Measurements from ENCODE around the gene KCNJ4. TPM values are rescaled to one million over a fixed set of nuclear protein-coding genes. Genes with fewer than 3 reads are reported as not detected.

KCNJ4 gene
- total RNA-seq, 1 experiment from 2014 or later, result 0.18 TPM

- Histone ChIP-seq H3K4me3 (ENCODE audit: low read depth in 2 of 2, low read length in 2 of 2) (no peak overlapping the region), H3K27ac (ENCODE audit: low read length) (no peak overlapping the region), H3K9me3 (ENCODE audit: control insufficient read depth, insufficient read depth, low read depth, low read length) (no peaks in the 10 kb centered on the region), H3K4me1 (ENCODE audit: control insufficient read depth, insufficient read depth, low read length) (no peaks in the 10 kb centered on the region), H3K27me3 (ENCODE audit: control insufficient read depth, insufficient read depth, low read length) (no peaks in the 10 kb centered on the region), H3K36me3 (ENCODE audit: control insufficient read depth, insufficient read depth, low read length) (no peaks in the 10 kb centered on the region)
- no peak for DNase-seq (ENCODE audit: low read depth, low spot score)
- BruUV-seq (replicated peaks), result no TSS peak
- POLR2A ChIA-PET, result interaction anchor here (0.5 kb wide), 1 partner anchor 9 kb away, joined by 5 read pairs; no protein-coding TSS in a partner anchor
- peak; percentile 55; the same call in 1 of the 2 replicates for ATAC-seq
- in situ Hi-C loops (cut with HindIII; ENCODE audit: low pct_unique_long_range_greater_than_20kb, low sequenced_read_pairs), result no loop called here
- no peak for TF ChIP-seq POLR2AphosphoS5 (IDR thresholded peaks at IDR 0.05; ENCODE audit: low read depth, low read length)
- TF ChIP-seq, protein P1, sequence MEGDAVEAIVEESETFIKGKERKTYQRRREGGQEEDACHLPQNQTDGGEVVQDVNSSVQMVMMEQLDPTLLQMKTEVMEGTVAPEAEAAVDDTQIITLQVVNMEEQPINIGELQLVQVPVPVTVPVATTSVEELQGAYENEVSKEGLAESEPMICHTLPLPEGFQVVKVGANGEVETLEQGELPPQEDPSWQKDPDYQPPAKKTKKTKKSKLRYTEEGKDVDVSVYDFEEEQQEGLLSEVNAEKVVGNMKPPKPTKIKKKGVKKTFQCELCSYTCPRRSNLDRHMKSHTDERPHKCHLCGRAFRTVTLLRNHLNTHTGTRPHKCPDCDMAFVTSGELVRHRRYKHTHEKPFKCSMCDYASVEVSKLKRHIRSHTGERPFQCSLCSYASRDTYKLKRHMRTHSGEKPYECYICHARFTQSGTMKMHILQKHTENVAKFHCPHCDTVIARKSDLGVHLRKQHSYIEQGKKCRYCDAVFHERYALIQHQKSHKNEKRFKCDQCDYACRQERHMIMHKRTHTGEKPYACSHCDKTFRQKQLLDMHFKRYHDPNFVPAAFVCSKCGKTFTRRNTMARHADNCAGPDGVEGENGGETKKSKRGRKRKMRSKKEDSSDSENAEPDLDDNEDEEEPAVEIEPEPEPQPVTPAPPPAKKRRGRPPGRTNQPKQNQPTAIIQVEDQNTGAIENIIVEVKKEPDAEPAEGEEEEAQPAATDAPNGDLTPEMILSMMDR (IDR thresholded peaks at IDR 0.05), result no peak
- TF ChIP-seq SIN3A (IDR thresholded peaks at IDR 0.05; ENCODE audit: borderline replicate concordance, insufficient read depth, low read depth, low read length), result no peak
- TF ChIP-seq, protein P2, sequence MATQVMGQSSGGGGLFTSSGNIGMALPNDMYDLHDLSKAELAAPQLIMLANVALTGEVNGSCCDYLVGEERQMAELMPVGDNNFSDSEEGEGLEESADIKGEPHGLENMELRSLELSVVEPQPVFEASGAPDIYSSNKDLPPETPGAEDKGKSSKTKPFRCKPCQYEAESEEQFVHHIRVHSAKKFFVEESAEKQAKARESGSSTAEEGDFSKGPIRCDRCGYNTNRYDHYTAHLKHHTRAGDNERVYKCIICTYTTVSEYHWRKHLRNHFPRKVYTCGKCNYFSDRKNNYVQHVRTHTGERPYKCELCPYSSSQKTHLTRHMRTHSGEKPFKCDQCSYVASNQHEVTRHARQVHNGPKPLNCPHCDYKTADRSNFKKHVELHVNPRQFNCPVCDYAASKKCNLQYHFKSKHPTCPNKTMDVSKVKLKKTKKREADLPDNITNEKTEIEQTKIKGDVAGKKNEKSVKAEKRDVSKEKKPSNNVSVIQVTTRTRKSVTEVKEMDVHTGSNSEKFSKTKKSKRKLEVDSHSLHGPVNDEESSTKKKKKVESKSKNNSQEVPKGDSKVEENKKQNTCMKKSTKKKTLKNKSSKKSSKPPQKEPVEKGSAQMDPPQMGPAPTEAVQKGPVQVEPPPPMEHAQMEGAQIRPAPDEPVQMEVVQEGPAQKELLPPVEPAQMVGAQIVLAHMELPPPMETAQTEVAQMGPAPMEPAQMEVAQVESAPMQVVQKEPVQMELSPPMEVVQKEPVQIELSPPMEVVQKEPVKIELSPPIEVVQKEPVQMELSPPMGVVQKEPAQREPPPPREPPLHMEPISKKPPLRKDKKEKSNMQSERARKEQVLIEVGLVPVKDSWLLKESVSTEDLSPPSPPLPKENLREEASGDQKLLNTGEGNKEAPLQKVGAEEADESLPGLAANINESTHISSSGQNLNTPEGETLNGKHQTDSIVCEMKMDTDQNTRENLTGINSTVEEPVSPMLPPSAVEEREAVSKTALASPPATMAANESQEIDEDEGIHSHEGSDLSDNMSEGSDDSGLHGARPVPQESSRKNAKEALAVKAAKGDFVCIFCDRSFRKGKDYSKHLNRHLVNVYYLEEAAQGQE (IDR thresholded peaks at IDR 0.05; ENCODE audit: insufficient read depth in 1 of 2, low read depth in 2 of 2, low read length in 1 of 2), result no peak
- no peak for TF ChIP-seq TCF7L2 (IDR thresholded peaks at IDR 0.05; ENCODE audit: low read depth, low read length)
- intact Hi-C loops (cut with micrococcal nuclease; ENCODE audit: unreplicated experiment), result no loop called here
- CTCF ChIA-PET, result no interaction called here
These were observed 5.9 kb downstream of the KCNJ4 start for GRCh38 chr22:38448945-38449745.

GRCh38 chr22:38446018-38446601, 8.9 kb downstream of the KCNJ4 start:
- no peaks in the 10 kb centered on the region for H3K4me1 ChIP-seq (ENCODE audit: control insufficient read depth, insufficient read depth, low read length)
- ChIA-PET CTCF (no interaction called here), POLR2A (no interaction called here)
- H3K27me3 ChIP-seq (ENCODE audit: control insufficient read depth, insufficient read depth, low read length), result no peaks in the 10 kb centered on the region
- BruUV-seq (replicated peaks), result no TSS peak
- TF ChIP-seq, protein P1 (IDR thresholded peaks at IDR 0.05), result no peak
- TF ChIP-seq TCF7L2 (IDR thresholded peaks at IDR 0.05; ENCODE audit: low read depth, low read length), result no peak
- TF ChIP-seq, protein P2 (IDR thresholded peaks at IDR 0.05; ENCODE audit: insufficient read depth in 1 of 2, low read depth in 2 of 2, low read length in 1 of 2), result no peak
- TF ChIP-seq POLR2AphosphoS5 (IDR thresholded peaks at IDR 0.05; ENCODE audit: low read depth, low read length), result no peak
- no peak for TF ChIP-seq SIN3A (IDR thresholded peaks at IDR 0.05; ENCODE audit: borderline replicate concordance, insufficient read depth, low read depth, low read length)
- H3K4me3 ChIP-seq (ENCODE audit: low read depth in 2 of 2, low read length in 2 of 2), result no peak overlapping the region
- intact Hi-C loops (cut with micrococcal nuclease; ENCODE audit: unreplicated experiment), result no loop called here
- DNase-seq (ENCODE audit: low read depth, low spot score) (no peak), ATAC-seq (no peak)
- H3K27ac ChIP-seq (ENCODE audit: low read length), result no peak overlapping the region
- no peaks in the 10 kb centered on the region for H3K9me3 ChIP-seq (ENCODE audit: control insufficient read depth, insufficient read depth, low read depth, low read length)
- no peaks in the 10 kb centered on the region for H3K36me3 ChIP-seq (ENCODE audit: control insufficient read depth, insufficient read depth, low read length)
- in situ Hi-C loops (cut with HindIII; ENCODE audit: low pct_unique_long_range_greater_than_20kb, low sequenced_read_pairs), result no loop called here

Data from Panc1 (cell line).